G401.6 (cell line): ENCODE results near the gene HMGCS1.
"Not testable (repeated sequence)": the region's sequence is repeated elsewhere in the genome, so short reads cannot be mapped to it uniquely, and the experiment has no call there.

Experiments used
- FAIRE-seq: peaks from 2 replicates; lab custom pipeline; 2012; peaks lifted over from hg19 to GRCh38; lab: Jason Lieb, UNC

Gene HMGCS1

GRCh38 chr5:43313035-43313853, at the start of gene HMGCS1:
HMGCS1 (minus strand) TSS chr5:43313412; CDS start chr5:43298965, 14,447 bp downstream.
- FAIRE-seq = peak; percentile 99

GRCh38 chr5:43358726-43359125, 45.5 kb upstream of the HMGCS1 start:
- no peak for FAIRE-seq

GRCh38 chr5:43358301-43358700, 45.1 kb upstream of the HMGCS1 start:
- FAIRE-seq = no peak

GRCh38 chr5:43357878-43358281, 44.7 kb upstream of the HMGCS1 start:
- no peak for FAIRE-seq

- no peak for FAIRE-seq
These were observed 43.9 kb upstream of the HMGCS1 start for GRCh38 chr5:43357067-43357466.

GRCh38 chr5:43354774-43355173, 41.6 kb upstream of the HMGCS1 start:
- FAIRE-seq = no peak

- no peak for FAIRE-seq
These were observed 40.5 kb upstream of the HMGCS1 start for GRCh38 chr5:43353668-43354067.

GRCh38 chr5:43352915-43353314, 39.7 kb upstream of the HMGCS1 start:
- FAIRE-seq = no peak

- FAIRE-seq = no peak
These were observed 38.9 kb upstream of the HMGCS1 start for GRCh38 chr5:43352131-43352530.

- FAIRE-seq = no peak
These were observed 35.7 kb upstream of the HMGCS1 start for GRCh38 chr5:43348861-43349363.

GRCh38 chr5:43348207-43348606, 35.0 kb upstream of the HMGCS1 start:
- FAIRE-seq = no peak

- FAIRE-seq = no peak
These were observed 25.6 kb upstream of the HMGCS1 start for GRCh38 chr5:43338862-43339261.

GRCh38 chr5:43336159-43336558, 22.9 kb upstream of the HMGCS1 start:
- no peak for FAIRE-seq

- no peak for FAIRE-seq
These were observed 22.5 kb upstream of the HMGCS1 start for GRCh38 chr5:43335681-43336080.

GRCh38 chr5:43332401-43332800, 19.2 kb upstream of the HMGCS1 start:
- FAIRE-seq = no peak

- FAIRE-seq = not testable (repeated sequence)
These were observed 12.4 kb upstream of the HMGCS1 start for GRCh38 chr5:43325624-43326023.

GRCh38 chr5:43323488-43323887, 10.3 kb upstream of the HMGCS1 start:
- not testable (repeated sequence) for FAIRE-seq

- no peak for FAIRE-seq
These were observed 7.6 kb upstream of the HMGCS1 start for GRCh38 chr5:43320846-43321245.

- FAIRE-seq = no peak
These were observed 3.2 kb upstream of the HMGCS1 start for GRCh38 chr5:43316421-43316820.

- FAIRE-seq = no peak
These were observed 2.5 kb upstream of the HMGCS1 start for GRCh38 chr5:43315682-43316081.

GRCh38 chr5:43315263-43315662, 2.1 kb upstream of the HMGCS1 start:
- no peak for FAIRE-seq

- FAIRE-seq = no peak
These were observed 1.5 kb upstream of the HMGCS1 start for GRCh38 chr5:43314724-43315123.

- no peak for FAIRE-seq
These were observed 744 bp upstream of the HMGCS1 start for GRCh38 chr5:43313854-43314457.

GRCh38 chr5:43312699-43313034, 545 bp downstream of the HMGCS1 start:
- FAIRE-seq = no peak
